COLO829 (cell line): ENCODE data around the gene NMRK2.
"Not testable (repeated sequence)": the region's sequence is repeated elsewhere in the genome, so short reads cannot be mapped to it uniquely, and the experiment has no call there.

ENCODE experiments used
- DNase-seq: peaks from one replicate; pipeline ENCODE4 v3.0.0; 2012; ENCODE audit warnings: low spot score

The NMRK2 gene

GRCh38 chr19:3964256-3965194 is 31.7 kb downstream of the NMRK2 start:
- DNase-seq: no peak

- no peak for DNase-seq
Measured at GRCh38 chr19:3966051-3967017, 33.5 kb downstream of the NMRK2 start.

DNA sequence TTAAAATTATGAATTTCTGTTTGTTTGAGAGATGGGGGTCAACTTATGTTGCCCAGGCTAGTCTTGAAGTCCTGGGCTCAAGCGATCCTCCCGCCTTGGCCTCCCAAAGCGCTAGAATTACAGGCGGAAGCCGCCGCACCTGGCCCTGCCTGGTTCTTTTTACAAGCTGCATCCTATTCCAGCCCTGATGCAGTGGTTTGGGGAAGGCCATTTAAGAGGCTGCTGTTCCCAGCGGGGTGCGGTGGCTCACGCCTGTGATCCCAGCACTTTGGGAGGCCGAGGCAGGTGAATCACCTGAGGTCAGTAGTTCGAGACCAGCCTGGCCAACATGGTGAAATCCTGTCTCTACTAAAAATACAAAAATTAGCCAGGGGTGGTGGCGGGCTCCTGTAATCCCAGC is 35.1 kb downstream of the NMRK2 start:
- not testable (repeated sequence) for DNase-seq

DNA sequence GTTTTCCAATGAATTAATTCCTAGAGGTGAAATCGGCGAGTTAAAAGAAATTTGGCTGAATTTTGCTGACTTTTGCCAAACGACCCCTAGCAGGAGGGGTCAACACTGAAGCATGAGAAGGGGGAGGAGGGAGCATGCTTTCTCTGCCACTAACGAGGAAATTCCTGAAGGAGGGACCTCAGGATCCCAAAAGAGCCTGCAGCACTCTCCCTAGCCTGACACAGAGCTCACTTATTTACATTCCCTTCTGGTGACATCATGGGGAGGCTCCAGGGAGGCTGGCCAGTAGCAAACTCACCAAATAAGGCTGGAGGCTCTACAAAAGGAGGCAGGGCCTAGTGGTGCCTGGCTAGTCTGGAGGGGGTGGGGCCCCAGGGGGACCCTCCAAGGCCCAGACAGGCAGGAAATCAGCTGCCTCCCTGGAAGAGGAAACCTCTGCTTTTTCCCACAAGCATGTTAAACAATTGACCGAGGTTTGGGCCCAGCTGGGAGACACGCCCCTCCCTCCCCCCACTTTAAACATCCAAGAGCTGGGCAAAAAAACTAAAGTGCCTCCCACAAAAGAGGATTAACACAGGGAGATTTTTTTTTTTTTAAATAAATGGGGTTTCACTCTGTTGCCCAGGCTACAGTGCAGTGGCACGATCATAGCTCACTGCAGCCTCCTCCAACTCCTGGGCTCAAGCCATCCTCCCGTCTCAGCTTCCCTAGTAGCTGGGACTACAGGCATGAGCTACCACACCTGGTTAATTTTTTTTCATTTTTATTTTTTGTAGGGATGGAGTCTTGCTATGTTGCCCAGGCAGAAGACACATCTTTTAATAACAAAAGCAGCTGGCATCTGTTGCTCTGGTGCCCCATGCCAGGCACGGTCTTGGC is 35.9 kb downstream of the NMRK2 start:
- DNase-seq: peak; percentile 92

DNA sequence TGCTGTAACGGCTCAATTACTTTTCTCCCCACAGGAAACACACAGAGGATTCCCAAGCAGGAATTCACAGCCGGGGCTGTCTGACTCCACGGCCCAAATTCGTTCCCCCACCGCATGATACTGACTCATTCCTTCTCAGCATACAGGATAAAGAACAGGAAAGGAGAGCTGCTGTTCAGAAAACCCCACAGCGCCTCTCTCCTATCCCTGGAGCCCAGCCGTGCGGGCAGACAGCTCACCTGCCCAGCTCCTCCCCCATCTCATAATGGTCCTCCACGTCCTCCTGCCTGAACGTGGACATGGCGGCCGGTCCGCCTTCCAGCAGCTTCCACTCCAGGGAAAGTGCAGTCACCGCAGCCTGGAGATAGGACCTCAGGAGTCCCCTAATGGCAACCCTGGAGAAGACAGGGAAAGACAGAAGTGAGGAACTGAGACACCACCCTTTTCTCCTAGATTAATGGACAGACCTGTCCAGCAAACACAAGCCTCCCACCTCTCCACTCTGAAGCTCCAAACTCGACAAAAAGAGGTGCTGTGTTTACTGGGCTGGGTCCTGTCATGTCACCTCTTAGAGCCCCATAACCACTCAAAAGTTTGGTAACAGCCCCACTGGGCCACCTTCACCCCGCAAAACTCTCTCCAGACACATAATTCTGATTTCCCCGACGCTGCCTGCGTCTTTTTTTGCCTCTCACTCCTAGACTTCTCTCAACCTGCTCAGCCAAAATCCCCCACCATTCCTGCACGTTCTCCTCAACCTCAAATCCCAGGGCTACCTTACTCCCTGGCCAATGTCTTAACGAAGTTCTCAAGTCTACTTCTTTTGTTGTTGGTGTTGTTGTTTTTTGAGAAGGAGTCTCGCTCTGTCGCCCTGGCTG is 36.8 kb downstream of the NMRK2 start:
- DNase-seq: no peak

- no peak for DNase-seq
Measured at GRCh38 chr19:3970313-3970807, 37.5 kb downstream of the NMRK2 start.

DNA sequence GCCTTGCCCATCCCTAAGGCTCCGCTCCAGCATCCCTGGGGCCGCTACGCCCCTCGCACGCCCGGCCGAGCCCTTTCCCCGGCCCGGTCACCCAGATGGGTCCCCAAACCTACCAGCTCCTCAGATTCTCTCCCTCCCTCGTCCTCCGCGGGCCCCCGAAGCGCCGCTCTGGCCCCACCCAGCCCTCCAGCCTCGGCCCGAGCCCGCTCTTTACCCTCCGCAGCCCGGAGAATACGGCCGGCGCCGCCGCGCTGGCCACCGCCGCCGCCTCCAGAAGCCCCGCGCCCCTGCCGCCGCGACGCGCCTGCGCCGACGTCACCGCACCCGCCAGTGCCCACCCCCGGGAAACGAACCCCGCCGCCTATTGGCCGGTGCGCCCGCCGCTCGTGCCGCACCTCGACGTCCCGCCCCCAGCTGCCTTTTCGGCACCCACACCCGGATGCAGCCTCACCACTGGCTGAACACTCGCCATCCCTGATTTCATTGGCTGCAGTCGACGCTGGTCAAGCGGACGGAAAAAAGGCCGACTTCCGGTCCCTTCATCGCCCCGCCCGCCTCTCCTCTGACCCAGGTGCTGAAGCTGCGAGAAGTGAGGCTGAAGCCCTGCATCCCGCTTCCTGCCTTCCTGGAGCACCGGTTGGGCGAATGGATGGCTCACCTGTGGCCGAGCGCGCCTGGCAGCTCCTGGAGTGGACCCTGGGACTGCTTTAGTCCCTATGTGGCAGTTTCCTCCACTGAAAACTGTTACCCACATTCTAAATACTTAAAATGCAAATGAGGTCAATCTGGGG is 38.1 kb downstream of the NMRK2 start, which contains the start of gene DAPK3:
Gene DAPK3 (minus strand): TSS at position 292 of the 791 bp plus-strand sequence. CDS start 1,364 bp downstream, outside the sequence.
- DNase-seq: peak; percentile 90

DNA sequence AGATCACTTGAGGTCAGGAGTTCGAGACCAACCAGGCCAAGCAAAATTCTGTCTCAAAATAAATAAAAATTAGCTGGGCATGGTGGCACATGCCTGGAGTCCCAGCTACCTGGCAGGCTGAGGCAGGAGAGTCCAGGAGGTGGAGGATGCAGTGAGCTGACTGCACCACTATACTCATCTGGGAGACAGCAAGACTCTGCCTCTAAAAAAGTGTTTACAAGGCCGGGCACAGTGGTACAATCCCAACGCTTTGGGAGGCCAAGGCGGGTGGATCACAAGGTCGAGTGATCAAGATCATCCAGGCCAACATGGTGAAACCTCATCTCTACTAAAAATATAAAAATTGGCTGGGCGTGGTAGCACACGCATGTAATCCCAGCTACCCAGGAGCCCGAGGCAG is 42.3 kb downstream of the NMRK2 start:
- DNase-seq: no peak

DNA sequence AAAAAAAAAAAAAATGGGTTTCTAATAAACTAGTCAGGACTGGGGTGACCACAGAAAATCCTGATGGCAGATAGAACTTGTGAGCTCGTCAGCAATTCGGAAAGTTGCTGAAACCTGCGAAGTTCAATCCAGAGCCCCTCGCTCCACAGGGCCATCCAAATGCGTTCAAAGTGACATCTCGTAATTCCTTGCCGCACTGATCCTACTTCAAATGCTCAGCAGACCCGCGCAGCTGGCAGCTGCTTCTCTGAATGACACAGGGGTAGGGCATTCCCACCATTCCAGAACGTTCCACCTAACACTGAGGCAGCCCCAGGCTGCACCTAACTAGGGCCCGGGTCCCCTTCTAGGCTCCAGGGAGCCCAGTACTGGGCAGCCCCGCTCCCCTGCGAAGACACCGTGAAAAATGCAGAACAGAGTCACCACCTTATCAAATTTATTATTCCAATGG is 42.8 kb downstream of the NMRK2 start:
- DNase-seq: no peak

DNA sequence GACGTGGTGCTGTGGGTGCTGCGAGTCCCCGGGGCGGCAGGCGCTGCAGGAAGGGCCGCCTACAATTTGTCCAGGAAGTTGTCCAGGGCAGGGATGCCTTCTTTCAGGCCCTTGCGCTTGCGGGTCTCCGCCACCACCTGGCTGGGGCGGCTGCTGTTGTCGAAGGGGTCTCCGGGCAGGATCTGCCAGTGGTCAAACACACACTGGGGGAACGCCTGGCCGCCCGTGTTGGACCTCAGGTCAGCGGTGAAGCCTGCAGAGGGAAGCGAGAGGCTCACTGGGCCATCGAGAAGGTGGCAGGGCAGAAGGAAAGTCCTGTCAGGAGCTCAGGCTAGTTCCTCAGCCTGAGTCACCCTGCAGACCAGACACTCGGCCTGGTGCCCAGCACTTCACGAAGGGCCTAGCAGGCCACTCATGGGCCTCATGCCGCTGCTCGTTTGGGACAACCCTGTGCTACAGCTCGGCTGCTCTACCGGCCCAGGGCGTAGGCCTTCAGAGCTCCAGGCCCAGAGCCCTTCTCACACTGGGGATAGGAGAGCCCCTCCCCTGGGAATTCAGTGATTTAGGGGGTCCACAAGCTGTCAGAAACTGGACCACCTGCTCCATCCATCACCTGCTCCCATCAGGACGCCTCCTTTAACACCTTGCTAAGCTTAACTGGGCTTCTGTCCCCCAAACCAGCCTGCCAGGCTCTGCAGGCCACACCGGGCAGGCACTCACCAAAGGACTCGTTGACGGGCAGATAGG is 43.8 kb downstream of the NMRK2 start:
- no peak for DNase-seq

- DNase-seq: no peak
Measured at GRCh38 chr19:3977242-3978143, 44.6 kb downstream of the NMRK2 start.

DNA sequence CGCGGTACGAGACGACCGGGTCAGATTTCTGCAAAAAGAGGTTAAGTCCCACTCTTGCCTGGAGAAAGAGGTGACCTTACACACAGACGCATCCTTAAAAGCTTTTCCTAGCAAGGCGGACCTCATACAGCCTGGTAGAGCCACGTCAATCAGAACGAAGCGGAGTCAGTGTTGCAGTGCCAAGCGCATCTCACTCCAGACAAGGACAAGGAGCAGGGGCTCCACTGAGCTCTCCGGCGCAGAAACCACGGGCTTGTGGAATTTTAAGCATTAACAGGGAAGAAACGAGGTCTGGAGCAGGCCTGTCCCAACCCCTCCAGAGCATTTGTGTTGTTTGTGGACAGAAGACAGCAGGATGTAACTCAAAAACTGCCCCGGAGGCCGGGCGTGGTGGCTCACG is 45.3 kb downstream of the NMRK2 start:
- DNase-seq: no peak

GRCh38 chr19:3979289-3979673 is 46.4 kb downstream of the NMRK2 start:
- no peak for DNase-seq

DNA sequence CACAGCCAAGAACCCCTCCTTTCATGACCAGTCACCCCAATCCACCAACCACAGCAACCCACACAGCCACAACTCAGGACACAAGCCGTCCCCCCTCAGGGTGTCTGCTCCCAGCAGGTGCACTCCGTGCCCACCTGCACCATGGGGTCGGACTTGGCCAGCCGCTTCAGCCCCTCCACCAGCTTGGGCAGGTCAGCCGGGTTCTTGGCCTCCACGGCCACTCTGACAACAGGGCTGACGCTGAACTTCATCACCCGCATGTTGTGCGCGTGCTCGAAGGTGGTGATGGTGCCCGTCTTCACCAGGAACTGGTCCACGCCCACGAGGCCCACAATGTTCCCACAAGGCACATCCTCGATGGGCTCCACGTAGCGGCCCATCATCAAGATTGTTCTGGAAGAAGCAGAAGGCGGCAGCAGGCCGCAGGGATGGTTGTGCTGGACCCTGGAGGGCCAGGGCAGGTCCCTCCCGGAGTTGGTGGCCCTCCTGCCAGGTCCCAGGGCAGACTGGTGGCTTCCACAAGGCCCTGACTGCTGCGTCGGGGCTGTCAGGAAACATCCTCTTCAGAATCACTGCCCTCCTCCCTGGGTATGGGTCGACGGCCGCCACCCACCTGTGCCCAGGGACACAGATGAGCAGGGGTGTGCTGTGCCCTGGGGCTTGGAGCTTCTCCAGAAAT is 46.9 kb downstream of the NMRK2 start:
- DNase-seq: no peak

- DNase-seq: no peak
Measured at GRCh38 chr19:3980353-3981251, 47.7 kb downstream of the NMRK2 start.

- no peak for DNase-seq
Measured at GRCh38 chr19:3981373-3981735, 48.5 kb downstream of the NMRK2 start.
